DMS53 treated with DMSO at 0.1 percent for 48 hours (cell line): ENCODE results near the gene KIF5B.
"Not testable (repeated sequence)": the region's sequence is repeated elsewhere in the genome, so short reads cannot be mapped to it uniquely, and the experiment has no call there.

Source experiments
- DNase-seq: peaks from one replicate; lab custom pipeline; 2025; ENCODE audit not compliant: unreplicated experiment; lab: John Stamatoyannopoulos, UW

Gene KIF5B

DNA sequence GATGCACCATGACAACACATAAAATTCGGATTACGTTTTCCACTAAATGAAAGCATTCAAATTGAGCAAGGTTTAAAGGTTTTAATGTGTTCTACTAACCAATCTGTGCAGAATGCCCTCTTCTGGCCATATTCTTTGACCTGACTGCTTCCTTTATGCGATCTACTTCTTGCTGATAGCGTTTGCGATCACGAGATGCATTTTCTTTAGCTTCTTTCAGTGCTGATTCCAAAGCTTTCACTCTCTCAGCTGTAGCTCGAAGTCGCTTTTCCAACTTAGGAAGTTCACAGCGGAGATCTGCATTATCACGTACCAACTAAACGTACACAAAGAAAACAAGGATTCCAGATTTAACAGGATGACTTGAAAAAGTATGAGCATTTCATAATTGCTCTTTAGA lies 39.2 kb downstream of the KIF5B start:
- DNase-seq = no peak

DNA sequence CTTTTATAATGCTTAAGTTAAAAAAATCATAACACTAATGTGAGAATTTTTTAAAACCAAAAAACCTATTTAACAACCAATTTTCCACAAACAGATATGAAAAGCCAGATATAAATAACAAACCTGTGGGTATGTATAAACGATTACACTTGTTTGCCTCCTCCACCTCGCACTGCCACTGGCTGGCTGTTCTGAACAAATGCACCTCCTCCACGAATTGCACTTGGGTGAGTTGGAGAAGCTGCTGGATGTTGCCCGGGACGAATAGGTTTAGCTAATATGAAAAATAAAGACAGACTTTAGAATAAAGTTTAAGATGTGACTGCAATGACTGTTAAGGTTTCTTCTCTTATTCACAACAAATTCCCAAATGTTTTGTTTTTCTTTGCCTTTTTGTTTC lies 40.8 kb downstream of the KIF5B start:
- DNase-seq = no peak

DNA sequence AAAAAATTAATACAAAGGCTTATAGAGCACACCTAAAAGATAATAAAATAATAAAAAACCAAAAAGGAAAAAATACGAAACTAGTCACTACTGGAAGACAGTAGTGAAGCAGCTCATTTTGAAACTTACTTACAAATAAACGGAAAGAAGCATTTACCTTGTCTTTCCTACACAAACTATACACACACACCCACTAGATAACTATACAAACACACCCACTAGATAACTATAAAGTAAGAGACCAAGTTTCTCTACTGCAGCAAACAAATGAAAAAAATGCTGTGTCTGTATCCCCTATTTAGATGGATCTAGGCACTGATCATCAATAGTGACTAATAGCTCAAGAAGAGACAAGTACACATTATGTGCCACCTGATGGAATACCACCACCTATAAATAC lies 49.2 kb downstream of the KIF5B start:
- no peak for DNase-seq

DNA sequence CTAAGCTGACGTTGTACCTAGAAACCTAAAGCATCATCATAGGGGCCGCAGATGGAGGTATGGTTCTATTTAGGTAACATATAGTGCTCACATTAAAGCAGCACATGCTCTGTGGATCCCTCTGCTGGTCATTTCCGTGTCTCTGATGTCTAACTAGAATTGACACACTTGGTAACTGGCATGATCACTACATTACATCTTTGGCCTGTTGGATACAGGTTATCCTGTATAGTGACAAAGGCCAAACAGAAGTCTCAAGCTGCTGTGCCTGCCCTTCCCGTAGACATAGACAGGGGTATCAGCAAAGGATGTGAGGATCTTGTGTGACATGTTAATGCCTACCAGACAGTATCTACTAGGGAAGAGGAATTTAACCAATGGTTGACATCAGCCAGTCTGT lies 51.2 kb downstream of the KIF5B start:
- peak; percentile 66 for DNase-seq

DNA sequence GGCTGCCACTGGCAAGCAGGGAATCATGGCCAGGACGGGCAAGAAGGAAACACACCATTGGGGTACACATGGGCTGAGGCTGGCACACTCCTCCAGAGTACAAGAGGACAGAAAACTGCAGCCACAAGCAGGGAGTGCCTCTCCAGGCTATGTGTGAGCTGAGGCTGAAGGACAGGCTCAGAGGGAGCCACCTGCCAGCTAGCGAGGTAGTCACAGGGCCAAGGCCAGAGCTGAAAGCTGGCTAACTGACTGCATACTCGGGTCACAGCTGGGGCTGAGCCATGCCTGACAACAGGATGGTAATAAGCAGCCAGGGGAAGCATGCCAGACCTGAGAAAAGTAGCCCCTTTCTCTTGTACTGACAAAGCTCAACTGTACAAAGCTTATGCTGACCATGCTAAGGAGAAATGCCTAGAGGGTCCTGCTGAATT lies 52.0 kb downstream of the KIF5B start:
- DNase-seq = no peak

DNA sequence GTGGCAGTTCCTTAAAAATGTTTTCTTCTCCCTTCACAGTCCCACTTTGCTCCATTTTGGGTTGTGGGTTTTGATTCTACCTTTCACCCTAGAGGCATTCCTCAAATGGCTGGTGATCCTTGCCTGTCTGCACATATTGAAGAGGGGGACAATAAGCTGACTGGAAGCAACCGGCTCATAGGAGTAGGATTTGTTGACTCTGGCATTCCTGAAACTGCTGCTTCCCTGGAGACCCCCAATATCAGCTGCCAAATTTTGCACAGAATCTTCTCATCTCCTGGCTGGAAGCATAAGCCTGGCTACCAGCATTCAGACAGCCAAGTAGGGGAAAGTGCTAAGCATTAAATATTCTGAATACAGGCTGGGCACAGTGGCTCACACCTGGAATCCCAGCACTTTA lies 53.7 kb downstream of the KIF5B start:
- no peak for DNase-seq

DNA sequence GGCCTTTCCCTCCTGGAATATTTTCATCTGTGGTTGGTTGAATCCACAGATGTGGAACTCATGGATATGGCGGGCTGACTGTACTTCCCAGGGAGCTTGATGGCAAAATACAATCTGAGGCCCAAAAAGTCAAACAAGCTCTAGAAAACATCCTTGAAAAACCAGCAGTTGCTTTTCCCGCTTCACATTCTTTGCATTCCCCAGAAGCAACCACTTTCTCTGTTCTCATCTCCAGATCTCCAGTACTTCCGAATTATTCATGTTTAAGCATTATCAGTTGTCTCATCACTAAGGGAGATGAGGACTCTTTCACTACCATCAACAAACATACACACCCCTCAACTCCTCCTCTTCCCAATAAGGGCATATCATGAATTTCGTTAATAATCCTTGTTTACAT lies 55.3 kb downstream of the KIF5B start:
- DNase-seq = no peak

DNA sequence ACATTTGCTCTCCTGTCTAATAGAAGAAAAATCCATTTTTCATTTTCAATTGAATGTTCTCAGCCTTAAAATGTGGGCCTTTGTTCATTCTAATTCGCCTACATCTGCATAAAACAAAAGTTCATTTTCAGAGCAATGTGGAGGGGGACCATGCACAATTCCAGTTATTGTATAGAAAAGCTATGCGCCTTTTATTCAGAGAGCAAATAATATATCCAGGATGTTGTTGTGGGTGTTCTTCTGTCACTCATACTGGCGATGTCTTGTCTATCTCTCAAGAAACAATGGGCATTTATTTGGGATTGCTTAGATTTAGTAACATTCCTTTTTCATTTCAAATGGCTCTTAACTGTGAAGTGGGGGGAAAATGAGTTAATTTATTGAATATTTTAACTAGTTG lies 56.4 kb downstream of the KIF5B start:
- no peak for DNase-seq

DNA sequence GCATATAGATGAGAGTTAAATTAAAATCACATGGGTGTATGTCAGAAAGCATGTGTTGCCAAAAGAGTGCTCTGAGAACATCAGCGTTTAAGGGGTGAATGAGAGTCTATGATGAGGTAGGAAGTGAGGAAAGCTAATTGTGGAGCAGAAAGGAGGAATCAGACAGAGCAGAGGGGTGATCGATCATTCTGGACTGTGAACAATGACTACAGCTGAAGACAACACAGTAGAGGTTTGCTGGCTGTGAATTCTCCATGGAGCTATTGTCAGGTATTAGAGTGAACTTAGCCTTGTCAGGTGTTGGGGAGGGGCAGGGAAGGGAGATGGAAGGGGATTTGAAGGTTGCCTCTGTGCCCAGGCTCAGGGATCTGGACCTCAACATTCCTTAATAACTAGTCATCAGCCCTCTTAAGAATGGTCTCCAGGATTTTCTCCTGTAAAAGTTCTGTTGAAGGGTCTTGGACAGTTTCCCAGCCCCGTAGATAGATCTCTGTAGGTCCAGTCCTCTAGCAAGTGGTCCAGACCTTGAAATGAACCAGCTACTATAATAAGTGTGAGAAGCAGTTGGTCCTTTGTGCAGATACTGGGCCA lies 57.1 kb downstream of the KIF5B start:
- no peak for DNase-seq

DNA sequence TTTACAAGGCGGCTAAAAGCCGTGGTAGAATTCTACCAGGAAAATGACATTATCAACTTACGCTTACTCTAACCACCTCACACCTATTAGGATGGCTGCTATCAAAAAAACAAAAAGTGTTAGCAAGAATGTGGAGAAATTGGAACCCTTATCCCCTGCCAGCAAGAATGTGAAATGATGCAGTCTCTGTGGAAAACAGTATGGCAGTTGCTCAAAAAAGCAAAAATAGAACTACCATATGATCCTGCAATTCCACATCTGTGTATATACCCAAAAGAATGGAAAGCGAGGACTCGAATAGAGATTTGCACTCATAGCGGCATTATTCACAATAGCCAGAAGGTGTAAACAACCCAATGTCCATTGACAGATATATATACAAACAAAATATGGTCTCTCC lies 61.3 kb downstream of the KIF5B start:
- DNase-seq = no peak

DNA sequence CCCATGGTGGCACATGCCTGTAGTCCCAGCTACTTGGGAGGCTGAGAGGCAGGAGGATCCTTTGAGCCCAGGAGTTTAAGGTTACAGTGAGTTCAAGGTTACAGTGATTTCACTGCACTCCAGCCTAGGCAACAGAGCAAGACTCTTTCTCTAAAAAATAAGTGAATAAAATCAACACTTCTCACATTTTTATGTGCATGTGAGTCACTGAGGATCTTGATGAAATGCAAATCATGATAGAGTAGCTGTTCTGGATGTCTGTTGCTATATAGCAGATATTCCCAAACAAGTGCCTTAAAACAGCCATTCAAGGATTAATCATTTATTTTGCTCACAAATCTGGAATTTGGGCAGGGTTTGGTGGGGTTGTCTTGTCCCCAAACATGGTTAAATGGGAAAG lies 65.3 kb downstream of the KIF5B start:
- DNase-seq = no peak

DNA sequence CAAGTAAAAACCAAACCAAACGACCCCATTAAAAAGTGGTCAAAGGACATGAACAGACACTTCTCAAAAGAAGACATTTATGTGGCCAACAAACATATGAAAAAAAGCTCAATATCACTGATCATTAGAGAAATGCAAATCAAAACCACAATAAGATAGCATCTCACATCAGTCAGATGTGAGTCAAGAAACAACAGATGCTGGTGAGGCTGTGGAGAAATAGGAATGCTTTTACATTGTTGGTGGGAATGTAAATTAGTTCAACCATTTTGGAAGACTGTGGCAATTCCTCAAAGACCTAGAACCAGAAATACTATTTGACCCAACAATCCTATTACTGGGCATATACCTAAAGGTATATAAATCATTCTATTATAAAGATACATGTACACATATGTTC lies 68.4 kb downstream of the KIF5B start:
- DNase-seq = not testable (repeated sequence)

DNA sequence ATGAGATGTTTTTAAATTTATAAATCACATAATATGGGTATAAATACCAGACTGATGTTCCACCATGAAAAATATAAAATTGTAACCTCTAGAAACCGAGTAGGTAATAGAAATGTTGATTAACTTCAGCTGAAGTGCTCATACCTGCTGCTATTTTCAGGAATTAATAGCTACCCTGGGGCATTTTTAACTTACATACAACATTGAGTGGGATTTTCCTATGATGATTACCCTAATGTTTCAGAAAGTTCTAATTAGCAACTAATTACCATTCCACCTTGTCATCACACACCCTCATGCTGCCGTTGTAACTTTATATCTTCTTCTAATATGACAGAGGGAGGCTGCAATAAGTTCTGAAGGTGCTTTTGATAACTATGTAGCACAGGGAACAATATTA lies 74.1 kb downstream of the KIF5B start:
- no peak for DNase-seq

DNA sequence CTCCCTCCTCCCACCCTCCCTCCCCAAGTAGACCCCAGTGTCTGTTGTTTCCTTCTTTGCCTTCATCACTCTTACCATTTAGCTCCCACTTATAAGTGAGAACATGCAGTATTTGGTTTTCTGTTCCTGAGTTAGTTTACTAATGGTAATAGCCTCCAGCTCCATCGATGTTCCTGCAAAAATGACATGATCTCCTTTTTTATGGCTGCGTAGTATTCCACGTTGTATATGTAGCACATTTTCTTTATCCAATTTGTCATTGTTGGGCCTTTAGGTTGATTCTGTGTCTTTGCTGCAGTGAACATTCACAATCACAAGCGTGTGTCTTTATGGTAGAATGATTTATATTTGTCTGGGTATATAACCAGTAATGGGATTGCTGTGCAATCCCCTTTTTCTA lies 75.8 kb downstream of the KIF5B start:
- DNase-seq = no peak

DNA sequence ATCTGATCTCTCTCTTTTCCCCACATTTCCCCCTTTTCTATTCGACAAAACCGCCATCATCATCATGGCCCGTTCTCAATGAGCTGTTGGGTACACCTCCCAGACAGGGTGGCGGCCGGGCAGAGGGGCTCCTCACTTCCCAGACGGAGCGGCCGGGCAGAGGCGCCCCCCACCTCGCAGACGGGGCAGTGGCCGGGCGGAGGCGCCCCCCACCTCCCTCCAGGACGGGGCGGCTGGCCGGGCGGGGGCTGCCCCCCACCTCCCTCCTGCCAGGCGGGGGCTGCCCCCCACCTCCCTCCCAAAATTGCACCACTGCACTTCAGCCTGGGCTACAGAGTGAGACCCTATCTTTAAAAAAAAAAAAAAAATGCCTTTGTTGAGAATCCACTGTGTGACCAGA lies 77.2 kb downstream of the KIF5B start:
- DNase-seq = not testable (repeated sequence)

DNA sequence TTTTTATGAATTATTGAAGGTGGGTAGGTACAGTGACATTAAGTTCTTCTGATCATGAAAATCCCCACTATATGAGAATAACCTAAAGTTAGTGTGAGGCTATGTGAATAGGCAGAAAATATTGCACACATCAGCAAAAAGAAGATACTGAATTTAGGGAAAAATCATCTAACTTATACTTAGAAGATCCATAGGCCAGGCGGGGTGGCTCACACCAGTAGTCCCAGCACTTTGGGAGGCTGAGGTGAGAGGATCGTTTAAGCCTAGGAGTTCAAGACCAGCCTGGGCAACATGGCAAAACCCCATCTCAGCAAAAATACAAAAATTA lies 78.1 kb downstream of the KIF5B start:
- no peak for DNase-seq

DNA sequence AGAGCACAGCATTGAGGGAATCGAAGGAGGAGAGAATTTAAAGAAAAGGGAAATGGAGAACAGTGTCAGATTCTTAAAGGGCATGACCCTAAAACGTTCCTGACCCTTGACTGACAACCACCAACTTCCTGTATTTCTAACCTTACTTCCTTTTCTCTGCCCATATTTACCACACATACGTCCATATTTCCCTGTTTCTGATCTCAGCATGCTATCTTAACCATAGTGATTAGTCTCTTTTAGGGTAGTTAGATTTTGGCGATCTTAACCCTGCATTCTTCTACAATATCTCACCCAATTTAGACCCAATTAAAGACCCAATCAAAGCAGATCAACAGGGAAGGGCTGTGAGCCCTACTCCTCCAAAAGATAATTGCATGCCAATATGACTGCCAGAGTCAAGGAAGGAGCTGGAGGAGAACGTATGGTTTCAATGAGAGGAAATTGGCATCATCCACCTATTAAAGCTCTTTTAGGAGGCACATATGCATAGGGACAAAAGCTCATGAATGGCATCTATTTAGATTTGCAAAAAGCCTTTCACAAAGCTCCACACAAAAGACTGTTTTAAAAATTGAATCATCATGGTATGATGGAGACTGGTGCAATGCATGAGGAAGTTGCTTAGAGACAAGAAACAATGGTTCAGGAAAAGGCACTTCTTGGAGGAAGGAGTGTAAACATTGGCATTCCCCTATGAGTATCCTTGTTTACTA lies 78.6 kb downstream of the KIF5B start:
- DNase-seq = no peak

DNA sequence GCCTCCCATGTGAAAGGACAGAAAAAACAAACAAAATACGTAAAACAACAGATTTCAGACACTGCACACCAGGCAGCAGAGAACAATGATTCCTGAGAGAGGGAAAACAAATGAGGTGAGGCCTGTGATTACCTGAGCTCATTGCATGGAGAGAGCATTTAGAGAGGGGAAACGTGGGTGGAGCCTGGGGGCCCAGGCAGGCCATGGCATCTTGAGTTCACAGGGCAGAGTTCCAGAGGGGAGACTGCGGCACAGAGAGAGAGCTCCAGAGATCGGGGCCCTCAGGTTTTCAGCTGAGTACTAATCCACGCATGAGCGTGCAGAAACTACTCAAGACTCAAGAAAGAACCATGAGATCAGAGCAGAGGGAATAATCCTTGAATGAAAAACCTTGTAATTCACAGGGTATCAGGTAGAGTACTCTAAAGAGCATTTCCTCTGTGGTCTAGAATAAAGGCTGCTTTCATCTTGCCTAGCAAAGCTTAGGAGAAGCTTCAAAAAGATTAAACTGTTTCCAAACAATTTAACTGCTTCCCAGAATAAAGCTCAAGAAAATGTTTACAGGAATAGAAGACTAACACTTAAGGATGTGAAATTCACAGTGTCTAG lies 81.0 kb downstream of the KIF5B start:
- DNase-seq = no peak

DNA sequence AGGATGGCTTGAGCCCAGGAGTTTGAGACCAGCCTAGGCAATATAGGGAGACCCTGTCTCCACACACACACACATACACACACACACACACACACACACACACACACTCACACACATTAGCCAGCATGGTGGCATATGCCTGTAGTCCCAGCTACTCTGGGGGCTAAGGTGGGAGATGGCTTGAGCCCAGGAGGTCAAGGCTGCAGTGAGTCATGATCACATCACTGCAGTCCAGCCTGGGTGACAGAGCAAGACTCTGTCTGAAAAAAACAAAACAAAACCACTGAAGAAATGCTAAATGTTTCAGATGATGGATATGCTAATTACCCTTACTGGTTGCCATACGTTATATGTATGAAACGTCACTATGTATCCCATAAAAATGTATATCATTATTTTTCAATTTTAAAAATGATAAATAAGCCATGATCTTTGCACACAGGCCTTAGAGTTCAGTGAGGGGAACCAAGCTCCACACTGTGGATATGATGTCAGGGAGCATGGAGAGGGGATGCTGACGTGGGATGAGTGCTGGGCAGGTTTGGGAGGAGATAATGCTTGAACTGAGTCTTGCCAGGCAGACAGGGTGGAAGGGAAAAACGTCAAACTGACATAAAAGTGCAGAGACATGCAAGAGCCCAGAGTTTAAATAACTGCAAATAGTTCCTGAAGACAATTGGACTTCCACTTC lies 81.6 kb downstream of the KIF5B start:
- no peak for DNase-seq

DNA sequence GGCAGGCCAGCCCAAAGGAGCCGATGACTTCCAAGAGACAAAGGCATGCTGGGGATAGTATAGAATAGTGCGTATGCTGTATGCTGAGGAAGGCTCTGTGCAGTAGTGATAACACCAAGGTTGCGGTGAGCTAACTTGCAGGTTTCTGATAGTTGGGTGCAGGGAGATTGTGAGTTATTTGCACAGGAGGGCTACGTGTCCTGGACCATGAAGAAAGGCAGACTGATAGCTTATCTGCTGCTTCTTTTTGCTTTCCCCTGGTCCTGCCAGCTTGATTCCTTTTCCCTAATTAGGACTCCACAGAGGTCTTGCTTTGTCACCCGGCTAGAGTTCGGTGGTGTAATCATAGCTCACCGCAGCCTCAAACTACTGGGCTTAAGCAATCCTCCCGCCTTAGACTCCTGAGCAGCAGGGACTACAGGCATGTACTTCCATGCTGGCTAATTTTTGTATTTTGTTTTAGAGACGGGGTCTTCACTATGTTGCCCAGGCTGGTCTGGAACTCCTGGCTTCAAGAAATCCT lies 83.6 kb downstream of the KIF5B start:
- no peak for DNase-seq

DNA sequence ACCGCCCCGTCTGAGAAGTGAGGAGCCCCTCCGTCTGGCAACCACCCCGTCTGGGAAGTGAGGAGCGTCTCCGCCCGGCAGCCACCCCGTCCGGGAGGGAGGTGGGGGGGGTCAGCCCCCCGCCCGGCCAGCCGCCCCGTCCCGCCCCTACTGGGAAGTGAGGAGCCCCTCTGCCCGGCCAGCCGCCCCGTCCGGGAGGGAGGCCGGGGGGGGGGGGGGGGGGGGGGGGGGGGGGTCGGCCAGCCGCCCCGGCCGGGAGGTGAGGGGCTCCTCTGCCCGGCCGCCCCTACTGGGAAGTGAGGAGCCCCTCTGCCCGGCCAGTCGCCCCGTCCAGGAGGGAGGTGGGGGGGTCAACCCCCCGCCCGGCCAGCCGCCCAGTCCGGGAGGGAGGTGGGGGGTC lies 86.4 kb downstream of the KIF5B start:
- DNase-seq = not testable (repeated sequence)

DNA sequence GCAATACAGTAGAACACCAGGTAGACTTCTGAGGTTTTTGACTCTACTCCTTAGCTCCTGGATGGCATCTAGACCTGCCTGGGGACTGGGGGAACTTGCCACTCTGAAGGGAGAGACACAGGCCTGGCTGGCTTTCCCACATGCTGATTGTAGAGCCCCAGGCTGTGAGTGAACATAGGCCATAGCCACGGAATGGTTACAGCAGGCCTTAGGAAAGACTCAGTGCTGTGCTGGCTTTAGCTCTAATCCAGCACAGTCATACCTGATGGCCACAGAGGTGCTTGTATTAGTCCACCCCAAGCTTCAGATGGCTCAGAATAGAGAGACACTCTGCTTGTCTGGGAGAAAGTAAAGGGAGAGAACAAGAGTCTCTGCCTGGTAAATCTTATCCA lies 92.6 kb downstream of the KIF5B start:
- no peak for DNase-seq
